Pulmonary artery endothelial cell (primary cell): ENCODE results near the gene SLC40A1. TPM values are rescaled to one million over a fixed set of nuclear protein-coding genes. Genes with fewer than 3 reads are reported as not detected.

ENCODE experiments used
- DNase-seq: peaks from one replicate; pipeline ENCODE4 v3.0.0-alpha.2; 2011; ENCODE audit warnings: low read depth, low spot score
- total RNA-seq: library from RNA; depleted of rRNA; stranded (reverse); fragments of >200 nt; gene quantifications from 2 replicates; pipeline ENCODE4 v1.2.3, GENCODE V29; 2014

The SLC40A1 gene
- total RNA-seq, 1 donor from 2014 or later = 15.6 TPM

GRCh38 chr2:189599245-189599644 is 18.7 kb upstream of the SLC40A1 start:
- DNase-seq = no peak

DNA sequence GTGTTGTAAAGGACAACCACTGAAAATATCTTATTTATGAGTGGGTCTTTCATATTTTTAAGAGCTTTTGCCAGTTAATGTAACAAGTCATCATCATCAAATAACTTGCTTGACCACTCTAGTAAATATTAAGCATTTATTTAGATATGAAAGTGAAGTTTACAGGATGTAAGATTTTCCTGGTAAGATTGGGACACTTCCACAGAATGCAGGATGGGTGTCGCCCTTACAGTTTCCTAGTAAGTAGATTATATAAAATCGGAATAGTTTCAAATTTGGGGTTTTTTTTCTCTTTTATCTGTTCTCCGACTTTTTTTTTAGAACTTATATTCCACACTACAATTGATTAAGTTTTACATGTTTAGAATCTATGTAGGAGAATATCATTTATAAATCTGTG is 14.8 kb upstream of the SLC40A1 start:
- DNase-seq = no peak

DNA sequence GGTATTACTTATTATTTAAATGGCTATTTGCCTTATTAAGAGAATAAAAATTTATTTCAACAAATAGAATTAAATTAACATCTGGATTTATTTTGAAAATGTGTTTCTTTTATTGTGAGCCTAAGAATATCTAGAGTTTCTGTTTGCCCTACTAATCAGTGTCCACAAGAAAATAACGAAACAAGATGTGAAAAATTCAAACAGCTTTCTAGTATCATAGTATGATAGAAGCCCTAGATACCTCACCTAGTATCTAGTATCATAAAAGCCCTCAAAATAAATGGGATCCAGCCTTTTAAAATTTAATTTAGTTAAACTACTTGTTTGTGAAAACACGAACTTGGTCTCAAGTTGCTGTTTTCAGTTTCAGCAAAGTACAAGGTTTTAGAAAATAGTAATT is 13.7 kb upstream of the SLC40A1 start:
- DNase-seq = no peak

GRCh38 chr2:189593115-189593514 is 12.5 kb upstream of the SLC40A1 start:
- DNase-seq = no peak

DNA sequence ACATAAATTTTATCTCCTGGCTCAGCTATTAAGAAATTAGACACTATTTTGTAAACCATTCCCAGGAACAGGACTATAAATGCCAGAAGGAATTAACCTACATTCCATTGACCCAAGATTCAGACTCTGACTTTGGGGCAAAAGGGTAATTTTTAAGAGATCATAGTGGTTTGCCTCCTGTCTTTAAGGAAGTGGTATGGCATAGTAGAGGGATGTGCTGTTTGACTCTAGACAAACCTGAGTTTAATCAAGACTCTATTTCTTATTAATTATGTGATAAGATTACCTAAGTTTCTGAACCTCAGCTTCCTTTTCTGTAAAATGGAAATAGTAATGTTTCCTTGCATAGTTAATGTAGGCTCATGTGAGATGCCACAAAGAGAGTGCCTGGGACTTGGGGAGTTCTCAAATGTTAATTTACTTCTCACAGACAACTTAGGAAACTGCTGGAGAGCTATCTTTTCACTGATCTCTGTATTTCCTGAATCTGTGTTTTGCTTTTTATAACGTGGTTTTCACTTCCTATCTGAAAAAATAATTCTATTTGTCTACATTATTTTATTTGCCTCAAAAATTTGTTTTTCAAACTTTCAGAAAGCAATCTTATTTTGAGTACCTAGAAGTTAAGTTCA is 11.9 kb upstream of the SLC40A1 start:
- no peak for DNase-seq

GRCh38 chr2:189587780-189588179 is 7.2 kb upstream of the SLC40A1 start:
- no peak for DNase-seq

- no peak for DNase-seq
These were observed 4.7 kb upstream of the SLC40A1 start for GRCh38 chr2:189585226-189585756.

GRCh38 chr2:189584686-189585085 is 4.1 kb upstream of the SLC40A1 start:
- DNase-seq = no peak

DNA sequence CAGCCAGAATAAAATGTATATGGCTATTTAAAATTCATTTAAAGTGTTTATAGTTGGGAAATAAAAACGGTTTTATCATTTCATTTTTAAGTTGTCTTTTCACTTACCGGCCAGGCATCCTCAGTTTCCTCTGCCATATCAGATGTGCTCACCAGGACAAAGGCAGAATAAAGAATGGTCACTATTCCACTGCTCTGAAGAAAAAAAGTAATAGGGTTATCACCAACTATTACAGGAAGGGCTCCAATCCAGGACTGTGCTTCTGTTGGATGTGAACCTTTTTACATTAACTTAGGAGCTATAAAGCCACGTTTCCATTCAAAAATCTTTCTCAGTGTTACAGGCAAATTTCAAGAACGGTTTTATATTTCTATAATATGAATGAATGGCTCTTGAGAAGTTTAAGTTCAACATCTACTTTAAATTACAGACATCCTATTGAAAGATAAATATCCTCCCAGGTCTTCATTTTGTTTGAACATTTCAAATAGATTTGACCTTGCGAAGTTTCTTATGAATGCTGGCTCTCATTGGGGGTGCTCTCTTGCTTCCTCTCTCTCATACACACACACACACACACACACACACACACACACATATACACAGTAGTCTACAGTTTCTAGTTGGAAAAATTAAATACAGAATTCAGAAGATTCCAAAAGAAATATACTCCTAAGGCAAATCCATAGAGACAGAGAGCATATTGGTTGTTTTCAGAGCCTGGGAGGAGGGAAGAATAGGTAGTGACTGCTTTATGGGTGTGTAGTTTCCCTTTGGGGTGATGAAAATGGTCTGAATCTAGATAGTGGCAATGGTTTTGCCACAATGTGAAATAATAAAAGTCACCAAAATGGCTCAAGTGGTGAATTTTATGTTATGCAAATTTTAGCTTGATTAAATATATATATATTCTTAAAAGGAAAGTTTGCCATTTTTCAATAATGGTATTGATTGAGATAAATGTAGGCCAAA is 2.9 kb upstream of the SLC40A1 start:
- no peak for DNase-seq

GRCh38 chr2:189582809-189583192 is 2.2 kb upstream of the SLC40A1 start:
- DNase-seq = no peak

DNA sequence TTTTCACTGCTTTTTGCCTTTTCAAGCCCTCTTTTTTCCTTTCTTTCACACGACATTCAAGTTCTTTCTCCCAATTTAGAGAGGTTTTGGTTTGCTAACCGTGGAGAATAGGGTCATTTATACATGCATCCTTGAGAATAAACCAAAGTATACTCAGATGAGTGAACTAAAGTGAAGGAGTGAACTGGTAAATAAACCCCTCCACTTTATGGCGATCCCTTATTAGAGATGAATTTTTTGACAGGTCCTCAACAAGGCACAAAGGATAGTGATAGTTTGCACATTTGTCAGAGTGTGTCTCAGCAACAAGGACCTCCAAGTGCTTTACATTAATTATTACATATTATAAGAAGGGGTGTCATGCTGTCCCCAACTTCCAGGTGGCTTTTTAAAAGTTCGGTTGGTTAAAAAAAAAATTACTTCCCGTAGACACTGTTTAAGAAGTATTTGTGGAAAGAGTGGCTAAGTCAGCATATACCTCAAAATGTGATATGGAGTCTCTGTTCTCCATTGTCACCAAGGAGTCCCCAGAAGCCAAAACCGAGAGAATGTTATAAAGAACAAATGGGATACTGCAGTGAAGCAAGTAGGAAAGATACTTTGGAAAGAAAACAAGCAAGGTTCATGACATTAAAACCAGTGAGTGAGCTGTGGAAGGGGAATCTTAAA is 1.7 kb upstream of the SLC40A1 start:
- no peak for DNase-seq

- no peak for DNase-seq
These were observed 961 bp upstream of the SLC40A1 start for GRCh38 chr2:189581354-189582139.

DNA sequence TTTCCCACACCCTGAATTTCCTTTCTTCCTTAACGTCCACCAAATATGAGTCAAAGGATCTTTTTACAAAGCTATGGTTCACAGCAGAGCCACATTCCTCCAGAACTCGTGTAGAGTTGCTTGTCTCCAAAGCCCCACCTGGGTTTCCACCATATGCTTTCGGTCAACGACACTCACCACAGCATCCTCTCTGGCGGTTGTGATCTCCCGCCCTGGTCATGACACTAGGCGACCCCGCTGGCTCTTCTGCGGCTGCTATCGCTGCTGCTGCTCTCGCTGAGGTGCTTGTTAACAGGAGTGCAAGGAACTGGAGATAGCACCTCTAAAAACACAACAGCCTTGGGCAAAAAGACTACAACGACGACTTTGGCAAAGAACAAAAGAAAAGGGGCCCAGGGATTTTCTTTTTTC is 340 bp downstream of the SLC40A1 start:
- no peak for DNase-seq

GRCh38 chr2:189579585-189580186 is 900 bp downstream of the SLC40A1 start:
- no peak for DNase-seq

DNA sequence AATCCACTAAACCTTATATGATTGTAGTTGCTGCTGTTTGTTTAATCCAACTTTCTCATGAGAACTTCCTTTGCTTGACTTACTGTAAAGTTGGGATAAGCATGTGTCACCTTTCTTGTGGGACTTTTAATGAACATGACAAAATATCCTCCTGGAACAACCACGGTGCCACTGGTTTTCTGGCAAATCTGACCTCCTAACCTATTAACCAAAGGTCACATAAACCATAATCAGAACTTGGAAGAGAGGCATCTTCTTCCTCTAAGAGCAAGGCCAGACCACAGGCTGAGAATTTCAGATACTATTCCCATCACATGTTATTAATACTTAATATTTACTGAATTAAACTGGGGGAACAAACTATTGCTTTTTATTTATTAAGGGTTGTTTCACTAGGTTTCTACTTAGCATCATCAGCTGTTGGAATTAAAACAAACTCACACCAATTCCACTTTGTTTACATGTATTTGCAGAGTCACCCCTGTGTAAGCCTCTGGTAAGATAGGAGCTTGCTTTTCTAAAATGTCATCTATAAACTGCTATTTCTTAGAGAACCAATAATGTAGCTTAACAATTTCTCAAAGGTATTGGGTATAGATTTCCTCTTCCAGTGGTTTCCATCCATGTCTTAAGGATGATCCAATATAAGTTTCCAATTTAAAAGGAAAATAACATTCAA is 2.2 kb downstream of the SLC40A1 start:
- no peak for DNase-seq

GRCh38 chr2:189577121-189577520 is 3.5 kb downstream of the SLC40A1 start:
- DNase-seq = no peak

GRCh38 chr2:189576396-189576795 is 4.2 kb downstream of the SLC40A1 start:
- no peak for DNase-seq

GRCh38 chr2:189574793-189575475 is 5.7 kb downstream of the SLC40A1 start:
- DNase-seq = no peak

- DNase-seq = no peak
These were observed 10.0 kb downstream of the SLC40A1 start for GRCh38 chr2:189570570-189571031.
